ENCODE measurements around the gene PRDM15. TPM values are rescaled to one million over a fixed set of nuclear protein-coding genes. Genes with fewer than 3 reads are reported as not detected.

Gene PRDM15
- total RNA-seq, 4 donors from 2014 or later: 5.3 to 6.8 (median 5.8) TPM

DNA sequence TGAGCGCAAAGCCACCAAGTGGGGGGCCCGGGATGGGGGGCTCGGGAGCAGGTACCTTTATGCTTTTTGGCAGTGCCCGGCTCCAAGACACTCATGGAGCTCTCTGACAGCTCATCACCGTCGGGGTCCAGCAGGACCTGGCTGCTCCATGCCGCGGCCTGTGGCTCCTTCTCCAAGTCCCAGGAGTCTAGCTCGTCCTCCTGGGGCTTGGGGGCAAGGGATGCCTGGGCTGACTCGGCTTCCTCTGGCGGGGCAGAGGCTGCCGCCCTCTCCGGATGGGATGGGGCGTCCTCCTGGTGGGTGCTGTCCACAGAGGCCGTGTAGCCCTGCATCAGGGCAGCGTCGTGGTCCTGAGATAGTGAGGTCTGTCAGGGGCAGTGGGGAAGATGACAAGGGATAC lies 19.9 kb upstream of the PRDM15 start:
- TF ChIP-seq, protein P1, sequence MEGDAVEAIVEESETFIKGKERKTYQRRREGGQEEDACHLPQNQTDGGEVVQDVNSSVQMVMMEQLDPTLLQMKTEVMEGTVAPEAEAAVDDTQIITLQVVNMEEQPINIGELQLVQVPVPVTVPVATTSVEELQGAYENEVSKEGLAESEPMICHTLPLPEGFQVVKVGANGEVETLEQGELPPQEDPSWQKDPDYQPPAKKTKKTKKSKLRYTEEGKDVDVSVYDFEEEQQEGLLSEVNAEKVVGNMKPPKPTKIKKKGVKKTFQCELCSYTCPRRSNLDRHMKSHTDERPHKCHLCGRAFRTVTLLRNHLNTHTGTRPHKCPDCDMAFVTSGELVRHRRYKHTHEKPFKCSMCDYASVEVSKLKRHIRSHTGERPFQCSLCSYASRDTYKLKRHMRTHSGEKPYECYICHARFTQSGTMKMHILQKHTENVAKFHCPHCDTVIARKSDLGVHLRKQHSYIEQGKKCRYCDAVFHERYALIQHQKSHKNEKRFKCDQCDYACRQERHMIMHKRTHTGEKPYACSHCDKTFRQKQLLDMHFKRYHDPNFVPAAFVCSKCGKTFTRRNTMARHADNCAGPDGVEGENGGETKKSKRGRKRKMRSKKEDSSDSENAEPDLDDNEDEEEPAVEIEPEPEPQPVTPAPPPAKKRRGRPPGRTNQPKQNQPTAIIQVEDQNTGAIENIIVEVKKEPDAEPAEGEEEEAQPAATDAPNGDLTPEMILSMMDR (IDR thresholded peaks at IDR 0.05; ENCODE audit: low read depth): no peak

DNA sequence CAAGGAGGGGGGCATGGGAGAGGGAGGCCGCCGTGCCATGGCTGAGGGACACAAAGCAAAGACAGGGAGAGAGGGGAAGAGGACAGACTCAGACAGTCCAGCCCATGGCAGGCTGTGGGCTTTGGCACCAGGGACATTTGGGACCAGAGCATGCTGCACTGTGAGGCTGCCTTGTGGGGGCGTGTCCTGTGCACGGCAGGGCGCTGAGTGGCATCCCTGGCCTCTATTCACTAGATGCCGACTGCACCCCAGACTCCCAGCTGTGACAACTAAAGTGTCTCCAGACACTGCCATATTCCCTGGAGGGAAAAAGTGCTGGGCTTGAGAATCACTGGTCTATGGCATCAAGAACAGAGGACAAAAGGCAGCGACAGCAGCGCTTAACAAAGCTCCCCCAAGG lies 18.6 kb upstream of the PRDM15 start:
- TF ChIP-seq, protein P1 (IDR thresholded peaks at IDR 0.05; ENCODE audit: low read depth): no peak

DNA sequence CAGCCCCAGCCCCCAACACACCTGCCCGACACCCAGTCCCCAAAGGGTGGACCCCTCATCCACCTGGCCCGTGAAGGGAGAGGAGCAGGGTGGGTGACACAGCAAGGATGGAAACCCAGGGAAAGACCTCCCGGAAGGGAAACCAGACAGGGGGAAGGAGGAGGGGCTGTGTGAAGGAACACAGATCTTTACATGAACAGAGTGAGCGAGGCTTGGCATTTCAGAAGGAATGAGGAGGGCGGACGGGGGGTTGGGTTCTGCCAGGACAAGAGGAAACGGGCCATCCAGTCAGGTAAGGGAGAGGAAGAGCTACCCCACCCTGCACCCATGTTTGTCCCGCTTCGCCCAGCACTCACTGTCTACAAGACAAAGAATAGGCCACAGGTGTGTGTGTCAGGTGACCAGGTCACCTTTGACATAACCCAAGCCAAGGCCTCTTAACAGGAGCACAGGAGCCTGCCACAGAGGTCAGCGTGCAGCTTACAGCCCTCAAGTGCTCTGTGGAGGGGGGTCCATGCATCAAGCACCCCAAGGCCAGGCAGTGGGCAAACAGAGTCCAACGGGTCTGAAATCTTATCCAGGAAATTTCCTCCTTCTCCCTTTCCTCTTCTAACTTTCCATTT lies 18.0 kb upstream of the PRDM15 start:
- TF ChIP-seq, protein P1 (IDR thresholded peaks at IDR 0.05; ENCODE audit: low read depth): no peak

DNA sequence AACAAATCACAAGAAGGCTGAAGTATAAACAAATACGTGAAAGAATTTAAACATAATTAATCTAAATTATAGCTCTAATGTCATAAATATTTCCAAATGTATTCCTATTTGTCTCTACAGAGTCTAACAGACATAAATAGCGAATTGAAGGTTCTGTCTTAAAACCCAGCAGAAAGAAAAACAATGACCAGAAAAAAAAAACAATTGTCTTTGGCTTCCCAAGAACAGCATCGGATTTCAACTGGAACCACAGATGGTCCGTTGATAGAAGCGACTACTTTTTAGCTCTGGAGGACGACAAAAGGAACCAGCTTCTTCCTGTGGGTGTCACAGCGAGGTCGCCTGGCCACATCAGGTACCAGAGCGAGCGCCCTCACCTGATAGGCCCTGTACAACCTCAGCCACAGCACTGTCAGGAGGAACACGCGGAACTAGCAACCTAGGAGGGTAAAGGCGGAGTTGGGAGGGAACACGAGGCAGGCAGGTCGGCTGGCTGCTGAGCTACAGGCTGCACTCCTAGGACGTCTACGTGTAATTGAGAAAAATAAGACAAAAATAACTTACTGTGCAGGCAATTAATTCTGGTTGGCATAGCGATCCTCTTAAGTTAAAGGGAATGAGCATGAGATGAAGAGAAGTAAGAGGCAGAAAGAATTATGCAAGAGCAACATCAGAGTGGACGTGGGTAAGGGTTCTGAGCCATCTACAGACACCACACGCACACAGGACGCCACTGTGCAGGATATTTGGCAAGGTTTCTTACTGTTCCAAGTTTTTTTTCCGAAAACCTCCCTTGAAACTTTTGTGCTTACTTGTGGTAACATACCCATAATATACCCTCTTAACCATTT lies 16.7 kb upstream of the PRDM15 start:
- TF ChIP-seq, protein P1 (IDR thresholded peaks at IDR 0.05; ENCODE audit: low read depth): no peak

DNA sequence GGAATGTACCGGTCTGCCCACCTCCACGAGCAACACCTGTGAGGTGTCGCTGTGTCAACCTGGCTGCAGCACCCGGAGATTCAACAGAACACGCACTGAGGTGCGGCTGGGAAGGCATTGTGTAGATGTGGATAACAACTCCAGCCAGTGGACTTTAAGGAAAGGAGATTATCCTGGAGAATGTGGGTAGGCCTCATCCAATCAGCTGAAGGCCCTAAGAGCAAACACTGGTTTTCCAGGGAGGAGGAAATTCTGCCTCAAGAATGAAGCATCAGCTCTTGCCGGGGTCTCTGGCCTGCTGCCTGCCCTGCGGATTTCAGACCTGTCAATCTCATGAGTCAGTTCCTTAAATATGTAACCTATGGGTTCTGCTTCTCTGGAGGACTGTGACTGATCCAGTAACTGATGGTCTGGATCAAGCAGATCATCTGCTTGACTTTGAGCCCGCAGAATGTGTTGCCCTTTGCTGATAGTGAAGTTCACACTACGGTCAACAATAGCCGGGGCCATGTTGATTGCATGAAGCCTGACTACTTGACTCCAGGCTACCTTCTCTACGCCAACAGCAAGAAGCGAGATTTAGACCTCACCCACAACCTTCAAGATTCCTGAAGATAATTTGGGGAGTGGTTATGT lies 15.9 kb upstream of the PRDM15 start:
- TF ChIP-seq, protein P1 (IDR thresholded peaks at IDR 0.05; ENCODE audit: low read depth): no peak

DNA sequence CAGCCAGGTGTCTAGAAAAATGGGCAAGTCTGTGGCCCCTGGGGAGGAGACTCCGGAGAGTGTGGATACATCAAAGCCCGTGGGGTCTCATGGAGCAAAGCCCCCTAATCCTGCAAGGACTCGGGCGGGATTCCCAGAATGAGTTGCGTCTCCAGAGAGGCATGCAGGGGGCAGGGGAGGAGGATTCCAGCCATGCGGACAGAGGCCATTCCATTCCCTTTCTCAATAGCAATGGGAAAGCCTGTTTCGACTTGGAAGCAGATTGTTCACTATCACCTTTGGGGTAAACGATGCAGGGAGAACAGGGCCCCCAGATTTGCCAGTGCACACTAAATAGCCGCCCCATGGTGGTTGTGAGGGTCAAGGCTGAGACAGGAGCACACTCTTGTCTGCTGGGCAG lies 15.4 kb upstream of the PRDM15 start:
- TF ChIP-seq, protein P1 (IDR thresholded peaks at IDR 0.05; ENCODE audit: low read depth): no peak

DNA sequence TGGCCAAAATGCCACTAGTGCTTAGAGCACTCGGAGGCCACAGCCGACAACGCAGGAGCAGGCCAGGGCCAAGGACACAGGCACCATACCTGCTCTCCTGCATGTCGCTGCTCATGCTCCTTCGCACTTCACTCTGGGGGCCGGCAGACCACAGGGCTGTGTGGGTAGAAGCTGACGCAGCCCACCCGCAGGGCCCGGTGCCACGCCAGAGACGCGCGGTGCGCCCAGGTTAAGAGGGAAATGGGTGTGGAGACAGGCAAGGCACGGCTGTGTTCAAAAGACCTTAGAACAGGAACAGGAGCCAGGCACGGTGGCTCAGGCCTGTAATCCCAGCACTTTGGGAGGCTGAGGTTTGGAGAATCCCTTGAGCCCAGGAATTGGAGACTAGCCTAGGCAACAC lies 13.6 kb upstream of the PRDM15 start:
- TF ChIP-seq, protein P1 (IDR thresholded peaks at IDR 0.05; ENCODE audit: low read depth): no peak

Measured in subcutaneous adipose tissue (tissue), 4 donors.